ENCODE measurements around the gene IQCN.

DNA sequence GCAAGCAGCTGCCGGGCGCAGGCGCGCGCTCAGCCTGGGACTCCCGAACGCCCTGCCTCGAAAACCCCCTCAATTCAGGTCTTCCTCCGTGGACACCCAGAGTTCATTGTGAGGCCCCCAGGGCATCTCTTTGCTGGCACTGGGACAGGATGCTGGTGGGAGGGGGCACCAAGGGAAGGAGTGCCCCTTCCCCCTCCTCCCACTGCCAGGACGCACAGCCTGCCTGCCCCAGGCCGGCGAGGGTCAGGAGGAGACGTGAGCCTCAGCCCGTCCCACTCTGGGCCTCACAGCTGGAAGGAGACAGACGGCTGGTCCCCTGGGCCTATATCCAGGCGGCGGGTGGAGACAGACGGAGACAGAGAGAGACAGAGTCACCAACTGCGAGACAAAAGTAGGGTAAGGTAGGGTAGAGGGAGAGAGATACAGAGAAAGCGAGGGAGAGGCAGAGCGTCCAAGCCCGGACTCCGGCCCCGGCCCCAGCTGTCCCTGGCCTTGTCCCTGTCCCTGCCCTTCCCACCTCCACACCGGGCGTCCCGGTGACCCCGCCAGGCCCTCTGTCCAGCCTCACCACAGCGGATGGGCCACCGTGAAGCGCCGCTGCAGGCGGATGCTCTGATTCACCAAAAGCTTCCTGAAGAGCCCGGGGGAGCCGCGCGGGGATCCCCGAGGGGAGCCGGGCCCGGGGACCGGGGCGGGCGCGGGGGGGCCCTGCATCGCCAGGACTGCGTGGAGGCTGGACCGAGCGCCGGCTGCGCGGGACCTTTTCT lies 48.4 kb downstream of the IQCN start, which contains the start of gene PDE4C:
- TF ChIP-seq POLR2A (IDR thresholded peaks at IDR 0.05) (no peak), CTCF (IDR thresholded peaks at IDR 0.05) (no peak)

Data from uterus (tissue), 2 donors.